Prostate gland (tissue), 2 donors: Measurements from ENCODE around the gene MEG3. TPM values are rescaled to one million over a fixed set of nuclear protein-coding genes. Genes with fewer than 3 reads are reported as not detected.

ENCODE experiments used
- DNase-seq: peaks from one replicate; pipeline ENCODE4 v3.0.0-alpha.2; 2019; ENCODE audit warnings: low spot score
- H3K27ac ChIP-seq, 2 donors: fragments of 200-600 bp; sonication (generic); 2 replicates each; pipeline ENCODE4 v1.5.1; 2017 to 2019
- H3K27me3 ChIP-seq: fragments of 200-600 bp; sonication (generic); replicated peaks from 2 replicates; pipeline ENCODE4 v1.5.1; 2019; ENCODE audit not compliant: insufficient read depth
- H3K36me3 ChIP-seq, 2 donors: fragments of 200-600 bp; sonication (generic); 1 replicate in 1 of 2; 2 replicates in 1 of 2; pipeline versions ENCODE4 v1.5.1 to v1.8.1; 2017 to 2019
- H3K4me1 ChIP-seq: fragments of 200-600 bp; sonication (generic); replicated peaks from 2 replicates; pipeline ENCODE4 v1.5.1; 2019
- H3K4me3 ChIP-seq, 2 donors: fragments of 200-600 bp; sonication (generic); 2 replicates each; pipeline ENCODE4 v1.5.1; 2017 to 2019
- H3K9me3 ChIP-seq: fragments of 200-600 bp; sonication (generic); 2 replicates; pipeline ENCODE4 v1.5.1; 2017
- CTCF ChIP-seq, 4 experiments: fragments of 200-600 bp in 2 of 4; fragments of 450-650 bp in 2 of 4; sonication (generic) in 2 of 4; IDR thresholded peaks; 1 replicate in 3 of 4; 2 replicates in 1 of 4; pipeline ENCODE4 v1.5.1; 2016 to 2019; ENCODE audit warnings: antibody characterized with exemption in 4 of 4, mild to moderate bottlenecking in 2 of 4, moderate library complexity in 2 of 4
- POLR2A ChIP-seq: fragments of 450-650 bp; IDR thresholded peaks from one replicate; pipeline ENCODE4 v1.6.1; 2016; ENCODE audit warnings: antibody characterized with exemption, mild to moderate bottlenecking
- POLR2AphosphoS5 ChIP-seq: sonication (generic); formaldehyde crosslinking; IDR thresholded peaks from one replicate; pipeline ENCODE4 v1.6.1; 2017; ENCODE audit warnings: antibody characterized with exemption
- WGBS: methylation state at CpG from one replicate; pipeline ENCODE4 v1.1.5; 2018; 5-methylcytosine and 5-hydroxymethylcytosine counted together
- intact Hi-C: fragments of 100-400 bp; cut with DNase I; formaldehyde crosslinking; loops from one replicate; pipeline ENCODE4 v1.14.2; 2022
- total RNA-seq, 2 donors: library from RNA; depleted of rRNA; stranded (reverse); fragments of >200 nt; gene quantifications; one replicate each; pipeline ENCODE4 v1.1.0, GENCODE V29; 2016

The MEG3 gene
- total RNA-seq, 2 donors from 2014 or later: 21.9 to 135 TPM

GRCh38 chr14:100834082-100834793 is 8.3 kb downstream of the MEG3 start:
- TF ChIP-seq CTCF (IDR thresholded peaks at IDR 0.05): no peak
- TF ChIP-seq POLR2A: no peak
- TF ChIP-seq POLR2AphosphoS5: no peak
- Histone ChIP-seq H3K4me1 (no peaks in the 10 kb centered on the region), H3K9me3 (no peaks in the 10 kb centered on the region), H3K36me3 (no peaks in the 10 kb centered on the region), H3K27ac (no peak overlapping the region), H3K27me3 (no peaks in the 10 kb centered on the region), H3K4me3 (no peak overlapping the region)
- intact Hi-C loops: no loop called here
- 92% methylated on average over 15 of the region's 15 CpGs for WGBS
- no peak for DNase-seq

GRCh38 chr14:100834794-100835547 is 9.1 kb downstream of the MEG3 start:
- no peak overlapping the region for H3K27ac ChIP-seq

GRCh38 chr14:100835548-100836310 is 9.8 kb downstream of the MEG3 start:
- intact Hi-C loops: no loop called here
- no peaks in the 10 kb centered on the region for H3K36me3 ChIP-seq
- H3K27ac ChIP-seq: no peak overlapping the region
- H3K4me3 ChIP-seq: no peak overlapping the region
- WGBS: 85% methylated on average over 24 of the region's 24 CpGs
- no peaks in the 10 kb centered on the region for H3K9me3 ChIP-seq
- no peak for TF ChIP-seq POLR2AphosphoS5
- TF ChIP-seq POLR2A: no peak
- no peak for TF ChIP-seq CTCF (IDR thresholded peaks at IDR 0.05)
- no peak for DNase-seq
- no peaks in the 10 kb centered on the region for H3K27me3 ChIP-seq
- no peaks in the 10 kb centered on the region for H3K4me1 ChIP-seq

More at GRCh38 chr14:100834794-100835547, 9.1 kb downstream of the MEG3 start:
- no peak for TF ChIP-seq POLR2A
- TF ChIP-seq CTCF (IDR thresholded peaks at IDR 0.05): no peak
- no peak for TF ChIP-seq POLR2AphosphoS5
- no peaks in the 10 kb centered on the region for H3K27me3 ChIP-seq
- WGBS: 83% methylated on average over 29 of the region's 29 CpGs
- no peak overlapping the region for H3K4me3 ChIP-seq
- H3K4me1 ChIP-seq: no peaks in the 10 kb centered on the region
- H3K36me3 ChIP-seq: no peaks in the 10 kb centered on the region
- no peak for DNase-seq
- no peaks in the 10 kb centered on the region for H3K9me3 ChIP-seq
- intact Hi-C loops: no loop called here

GRCh38 chr14:100836311-100836805 is 10.4 kb downstream of the MEG3 start:
- DNase-seq: no peak
- intact Hi-C loops: no loop called here
- H3K36me3 ChIP-seq: no peaks in the 10 kb centered on the region
- no peak for TF ChIP-seq CTCF (IDR thresholded peaks at IDR 0.05)
- no peak for TF ChIP-seq POLR2A
- TF ChIP-seq POLR2AphosphoS5: no peak
- no peak overlapping the region for H3K27ac ChIP-seq
- no peaks in the 10 kb centered on the region for H3K4me1 ChIP-seq
- no peak overlapping the region for H3K4me3 ChIP-seq
- no peaks in the 10 kb centered on the region for H3K27me3 ChIP-seq
- no peaks in the 10 kb centered on the region for H3K9me3 ChIP-seq
- WGBS: 90% methylated on average over 12 of the region's 12 CpGs
